ENCODE measurements around the gene GALE.
A peak's percentile ranks its signal among the peaks of the same experiment; 100 is the strongest.
"Not testable (repeated sequence)": the region's sequence is repeated elsewhere in the genome, so short reads cannot be mapped to it uniquely, and the experiment has no call there.

Gene GALE

DNA sequence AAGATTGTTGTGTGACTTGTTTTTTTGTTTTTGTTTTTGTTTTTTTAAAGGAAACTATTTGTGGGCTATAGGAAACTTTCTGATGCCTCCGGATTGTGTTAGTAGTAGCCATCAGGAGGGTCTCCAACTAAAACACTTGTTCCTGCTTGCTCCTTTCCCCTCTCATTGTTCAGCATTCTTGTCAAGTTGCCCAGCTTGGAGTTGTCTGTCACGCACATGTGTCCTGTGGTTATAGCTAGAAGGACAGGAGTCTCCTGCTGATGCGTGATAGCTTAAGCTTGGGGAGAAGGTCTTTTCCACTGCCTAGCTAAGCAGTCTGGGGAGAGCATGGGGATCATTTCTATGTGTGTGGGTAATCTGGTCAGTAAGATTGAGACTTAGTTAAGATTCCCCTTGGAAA, 12.9 kb downstream of the GALE start:
- TF ChIP-seq, protein P1, sequence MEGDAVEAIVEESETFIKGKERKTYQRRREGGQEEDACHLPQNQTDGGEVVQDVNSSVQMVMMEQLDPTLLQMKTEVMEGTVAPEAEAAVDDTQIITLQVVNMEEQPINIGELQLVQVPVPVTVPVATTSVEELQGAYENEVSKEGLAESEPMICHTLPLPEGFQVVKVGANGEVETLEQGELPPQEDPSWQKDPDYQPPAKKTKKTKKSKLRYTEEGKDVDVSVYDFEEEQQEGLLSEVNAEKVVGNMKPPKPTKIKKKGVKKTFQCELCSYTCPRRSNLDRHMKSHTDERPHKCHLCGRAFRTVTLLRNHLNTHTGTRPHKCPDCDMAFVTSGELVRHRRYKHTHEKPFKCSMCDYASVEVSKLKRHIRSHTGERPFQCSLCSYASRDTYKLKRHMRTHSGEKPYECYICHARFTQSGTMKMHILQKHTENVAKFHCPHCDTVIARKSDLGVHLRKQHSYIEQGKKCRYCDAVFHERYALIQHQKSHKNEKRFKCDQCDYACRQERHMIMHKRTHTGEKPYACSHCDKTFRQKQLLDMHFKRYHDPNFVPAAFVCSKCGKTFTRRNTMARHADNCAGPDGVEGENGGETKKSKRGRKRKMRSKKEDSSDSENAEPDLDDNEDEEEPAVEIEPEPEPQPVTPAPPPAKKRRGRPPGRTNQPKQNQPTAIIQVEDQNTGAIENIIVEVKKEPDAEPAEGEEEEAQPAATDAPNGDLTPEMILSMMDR (IDR thresholded peaks at IDR 0.05; ENCODE audit: borderline replicate concordance, insufficient read depth, low read depth, low read length) = no peak
- no peak overlapping the region for H3K4me3 ChIP-seq (ENCODE audit: low read depth, low read length)

DNA sequence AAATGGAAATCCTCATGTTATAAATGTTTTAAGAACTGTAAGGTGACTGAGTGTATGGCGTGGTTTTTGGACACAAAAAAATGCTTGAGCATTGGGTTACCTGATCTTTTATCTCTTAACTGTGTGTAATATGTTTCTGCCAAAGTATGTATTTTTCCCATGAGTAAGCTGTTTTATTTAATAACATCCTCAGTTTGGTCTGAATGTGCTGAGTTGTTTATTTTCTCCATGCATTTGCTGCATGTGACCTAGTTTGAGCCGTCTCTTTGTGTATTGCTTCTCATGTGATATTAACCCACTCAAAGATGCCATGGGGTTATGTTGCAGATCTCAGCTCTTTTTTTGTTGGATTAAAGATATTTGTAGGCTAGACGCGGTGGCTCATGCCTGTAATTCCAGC, 15.7 kb downstream of the GALE start:
- TF ChIP-seq, protein P1 (IDR thresholded peaks at IDR 0.05; ENCODE audit: borderline replicate concordance, insufficient read depth, low read depth, low read length) = no peak
- H3K4me3 ChIP-seq (ENCODE audit: low read depth, low read length) = no peak overlapping the region

DNA sequence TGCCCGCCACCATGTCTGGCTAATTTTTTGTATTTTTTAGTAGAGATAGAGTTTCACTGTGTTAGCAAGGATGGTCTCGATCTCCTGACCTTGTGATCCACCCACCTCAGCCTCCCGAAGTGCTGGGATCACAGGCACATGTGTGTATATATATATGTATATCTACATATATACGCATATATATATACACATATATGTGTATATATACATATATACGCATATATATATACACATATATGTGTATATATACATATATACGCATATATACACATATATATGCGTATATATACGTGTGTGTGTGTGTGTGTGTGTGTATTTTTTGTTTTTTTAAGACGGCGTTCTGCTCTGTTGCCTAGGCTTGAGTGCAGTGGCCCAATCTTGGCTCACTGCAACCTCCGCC, 17.4 kb downstream of the GALE start:
- H3K4me3 ChIP-seq (ENCODE audit: low read depth, low read length) = not testable (repeated sequence)

DNA sequence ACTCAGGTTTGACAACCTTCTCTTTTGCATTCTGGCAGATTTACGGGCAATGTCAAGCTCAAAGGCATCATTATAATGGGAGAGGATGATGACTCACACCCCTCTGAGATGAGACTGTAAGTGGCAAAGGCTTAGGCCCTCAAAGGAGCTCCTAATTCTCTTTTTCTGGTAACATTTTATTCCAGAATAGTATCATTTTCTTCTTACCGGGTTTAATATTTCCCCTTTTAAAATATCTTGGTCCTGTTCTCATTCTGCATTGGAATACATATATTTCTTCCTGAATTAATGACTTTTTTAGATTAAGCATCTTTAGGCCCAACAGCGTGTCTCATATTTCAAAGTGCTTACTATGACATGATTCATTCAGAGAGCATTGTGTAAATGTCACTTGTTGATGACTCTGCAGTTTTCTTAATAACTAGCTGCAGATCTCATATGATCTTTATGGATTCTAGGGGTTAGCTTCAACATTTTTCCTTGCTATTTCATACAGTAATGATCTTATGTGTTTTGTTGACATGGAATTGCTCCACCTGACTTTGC, 20.7 kb downstream of the GALE start:
- no peak overlapping the region for H3K4me3 ChIP-seq (ENCODE audit: low read depth, low read length)
- TF ChIP-seq, protein P1 (IDR thresholded peaks at IDR 0.05; ENCODE audit: borderline replicate concordance, insufficient read depth, low read depth, low read length) = no peak

DNA sequence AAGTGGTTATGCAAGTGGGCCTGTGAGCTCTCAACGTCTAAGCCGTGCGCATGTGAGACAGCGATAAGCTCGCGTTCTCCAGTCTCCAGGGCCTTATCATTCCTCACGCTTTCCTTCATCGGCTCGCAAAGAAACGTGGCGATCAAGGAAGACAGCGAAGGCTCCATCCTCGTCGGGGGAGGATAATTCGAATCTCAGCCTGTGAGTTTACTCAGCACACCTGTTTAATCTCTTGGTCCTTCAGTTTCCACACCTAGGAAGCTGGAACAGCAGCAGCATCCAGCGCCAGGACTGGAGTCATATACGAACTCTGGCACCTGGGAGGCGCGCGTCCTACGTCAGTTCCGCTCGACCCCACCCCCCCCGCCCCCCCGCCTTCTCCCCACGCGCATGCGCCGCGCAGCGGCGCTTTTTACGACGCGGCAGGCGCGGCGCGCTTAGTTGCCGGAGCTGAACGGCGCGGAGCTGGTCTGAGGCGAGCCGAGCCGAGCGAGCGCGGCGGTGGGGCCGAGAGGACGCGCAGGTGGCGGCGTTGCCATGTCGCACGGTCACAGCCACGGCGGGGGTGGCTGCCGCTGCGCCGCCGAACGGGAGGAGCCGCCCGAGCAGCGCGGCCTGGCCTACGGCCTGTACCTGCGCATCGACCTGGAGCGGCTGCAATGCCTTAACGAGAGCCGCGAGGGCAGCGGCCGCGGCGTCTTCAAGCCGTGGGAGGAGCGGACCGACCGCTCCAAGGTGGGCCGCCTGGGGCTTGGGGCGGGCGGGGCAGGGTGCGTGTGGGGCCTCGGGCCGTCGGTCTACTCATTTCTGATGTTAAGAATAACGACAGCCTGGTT, 22.4 kb downstream of the GALE start, which contains the start of gene PITHD1:
TSS of gene PITHD1 (plus strand) at position 440 of the 836 bp plus-strand sequence. CDS start at position 538, 98 bp downstream.
- TF ChIP-seq, protein P1 (IDR thresholded peaks at IDR 0.05; ENCODE audit: borderline replicate concordance, insufficient read depth, low read depth, low read length) = no peak
- H3K4me3 ChIP-seq (ENCODE audit: low read depth, low read length) = peak within 1 kb of the TSS; percentile 88

DNA sequence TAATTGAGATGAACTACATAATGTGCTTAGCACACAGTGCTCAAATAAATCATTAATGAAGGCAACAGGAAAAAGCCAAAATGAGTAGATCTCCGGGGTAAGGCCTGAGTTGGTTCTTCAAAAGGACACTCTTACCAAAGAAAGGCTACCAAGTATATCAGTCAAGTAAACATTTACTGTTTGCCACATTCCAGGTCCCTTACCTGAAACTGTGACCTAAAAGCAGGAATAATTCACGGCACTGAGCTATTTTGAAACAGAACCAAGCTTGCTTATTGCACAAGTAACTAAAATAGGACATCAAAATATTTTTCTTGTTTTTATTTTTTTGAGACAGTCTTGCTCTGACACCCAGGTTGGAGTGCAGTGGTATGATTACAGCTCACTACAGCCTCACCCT, 24.3 kb downstream of the GALE start:
- H3K4me3 ChIP-seq (ENCODE audit: low read depth, low read length) = no peak overlapping the region
- TF ChIP-seq, protein P1 (IDR thresholded peaks at IDR 0.05; ENCODE audit: borderline replicate concordance, insufficient read depth, low read depth, low read length) = no peak

DNA sequence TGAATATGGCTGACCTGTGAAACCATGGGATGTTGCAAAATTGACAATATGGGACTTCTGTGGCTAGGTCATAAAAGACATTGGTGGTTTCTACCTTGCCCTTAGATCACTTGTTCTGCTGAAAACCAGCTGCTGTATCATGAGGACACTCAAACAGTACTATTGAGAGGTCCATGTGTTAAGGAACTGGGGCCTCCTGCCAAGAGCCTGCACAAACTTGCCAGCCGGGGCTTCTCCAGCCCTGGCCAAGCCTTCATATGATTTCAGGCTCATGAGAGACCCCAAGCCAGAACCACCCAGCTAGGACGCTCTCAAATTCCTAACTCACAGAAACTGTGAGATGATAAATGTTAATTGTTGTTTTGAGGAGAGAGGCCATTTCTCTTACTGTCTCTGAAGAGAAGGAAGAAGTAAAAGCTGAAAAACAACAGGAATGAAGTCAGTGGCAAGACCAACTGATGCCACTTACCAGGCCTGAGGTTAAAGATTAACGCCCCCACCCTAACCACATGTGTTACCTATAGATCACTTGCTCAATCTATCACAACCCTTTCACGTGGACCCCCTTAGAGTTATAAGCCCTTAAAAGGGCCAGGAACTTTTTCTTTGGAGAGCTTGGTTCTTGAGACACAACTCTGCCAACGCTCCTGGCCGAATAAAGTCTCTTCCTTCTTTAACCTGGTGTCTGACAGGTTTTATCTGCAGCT, 26.2 kb downstream of the GALE start:
- TF ChIP-seq, protein P1 (IDR thresholded peaks at IDR 0.05; ENCODE audit: borderline replicate concordance, insufficient read depth, low read depth, low read length) = no peak
- no peak overlapping the region for H3K4me3 ChIP-seq (ENCODE audit: low read depth, low read length)

Measured in GM12875 (cell line).